ENCODE measurements around the gene C1orf210. TPM values are rescaled to one million over a fixed set of nuclear protein-coding genes. Genes with fewer than 3 reads are reported as not detected.

C1orf210 gene
- total RNA-seq, 1 experiment from 2014 or later: 7.6 TPM

Other genes with a start within 250 kb of the C1orf210 start
- gene EBNA1BP2, start 113.3 kb downstream of the C1orf210 start, total RNA-seq (2021; ENCODE audit: unreplicated experiment): 109 TPM
- gene CFAP57, start 113.3 kb downstream of the C1orf210 start, total RNA-seq (2021; ENCODE audit: unreplicated experiment): 0.49 TPM
- 13.9 TPM for gene TMEM125, start 15.6 kb downstream of the C1orf210 start, total RNA-seq (2021; ENCODE audit: unreplicated experiment)
- gene TIE1, start 15.4 kb upstream of the C1orf210 start, total RNA-seq (2021; ENCODE audit: unreplicated experiment): not detected
- gene MPL, start 52.2 kb upstream of the C1orf210 start, total RNA-seq (2021; ENCODE audit: unreplicated experiment): not detected
- gene CDC20, start 73.4 kb upstream of the C1orf210 start, total RNA-seq (2021; ENCODE audit: unreplicated experiment): 355 TPM
- 91.3 TPM for gene ELOVL1, start 82.4 kb upstream of the C1orf210 start, total RNA-seq (2021; ENCODE audit: unreplicated experiment)
- gene MED8, start 104.2 kb upstream of the C1orf210 start, total RNA-seq (2021; ENCODE audit: unreplicated experiment): 36.0 TPM
- 43.0 TPM for gene SZT2, start 104.3 kb upstream of the C1orf210 start, total RNA-seq (2021; ENCODE audit: unreplicated experiment)
- 13.9 TPM for gene HYI, start 168.3 kb upstream of the C1orf210 start, total RNA-seq (2021; ENCODE audit: unreplicated experiment)
- 224 TPM for gene PTPRF, start 245.3 kb upstream of the C1orf210 start, total RNA-seq (2021; ENCODE audit: unreplicated experiment)